ENCODE measurements around the gene NLRX1.

DNA sequence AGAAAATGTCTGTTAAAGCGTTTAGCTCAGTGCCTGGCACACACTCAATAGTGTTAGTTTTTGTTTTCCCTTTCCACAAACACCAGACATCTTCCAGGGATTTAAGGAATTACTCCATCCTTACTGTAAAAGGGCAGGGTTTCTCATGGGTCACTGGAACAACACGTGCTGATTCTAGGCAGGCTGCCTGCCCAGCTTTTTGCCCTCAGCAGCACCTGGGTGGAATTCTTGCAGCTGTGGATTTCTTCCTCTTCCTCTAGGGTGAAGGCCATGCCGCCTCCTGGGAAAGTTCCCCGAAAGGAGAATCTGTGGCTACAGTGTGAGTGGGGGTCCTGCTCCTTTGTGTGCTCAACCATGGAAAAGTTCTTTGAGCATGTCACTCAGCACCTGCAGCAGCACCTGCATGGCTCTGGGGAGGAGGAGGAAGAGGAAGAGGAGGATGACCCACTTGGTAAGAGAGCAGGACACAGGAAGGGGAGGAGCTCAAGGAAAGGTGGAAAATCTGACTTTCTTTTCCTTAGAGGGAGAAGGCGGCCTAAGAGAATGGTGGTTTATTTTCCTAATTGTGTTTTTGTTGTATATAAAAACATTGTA is 41.8 kb upstream of the NLRX1 start:
- TF ChIP-seq, protein P1, sequence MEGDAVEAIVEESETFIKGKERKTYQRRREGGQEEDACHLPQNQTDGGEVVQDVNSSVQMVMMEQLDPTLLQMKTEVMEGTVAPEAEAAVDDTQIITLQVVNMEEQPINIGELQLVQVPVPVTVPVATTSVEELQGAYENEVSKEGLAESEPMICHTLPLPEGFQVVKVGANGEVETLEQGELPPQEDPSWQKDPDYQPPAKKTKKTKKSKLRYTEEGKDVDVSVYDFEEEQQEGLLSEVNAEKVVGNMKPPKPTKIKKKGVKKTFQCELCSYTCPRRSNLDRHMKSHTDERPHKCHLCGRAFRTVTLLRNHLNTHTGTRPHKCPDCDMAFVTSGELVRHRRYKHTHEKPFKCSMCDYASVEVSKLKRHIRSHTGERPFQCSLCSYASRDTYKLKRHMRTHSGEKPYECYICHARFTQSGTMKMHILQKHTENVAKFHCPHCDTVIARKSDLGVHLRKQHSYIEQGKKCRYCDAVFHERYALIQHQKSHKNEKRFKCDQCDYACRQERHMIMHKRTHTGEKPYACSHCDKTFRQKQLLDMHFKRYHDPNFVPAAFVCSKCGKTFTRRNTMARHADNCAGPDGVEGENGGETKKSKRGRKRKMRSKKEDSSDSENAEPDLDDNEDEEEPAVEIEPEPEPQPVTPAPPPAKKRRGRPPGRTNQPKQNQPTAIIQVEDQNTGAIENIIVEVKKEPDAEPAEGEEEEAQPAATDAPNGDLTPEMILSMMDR (IDR thresholded peaks at IDR 0.05) = no peak
- TF ChIP-seq POLR2AphosphoS5 (IDR thresholded peaks at IDR 0.05; ENCODE audit: low read depth, low read length) (0 out of 2 replicates have a peak, but pooled peaks have one; percentile 9), TCF7L2 (IDR thresholded peaks at IDR 0.05; ENCODE audit: low read depth, low read length) (no peak), SIN3A (IDR thresholded peaks at IDR 0.05; ENCODE audit: borderline replicate concordance, insufficient read depth, low read depth, low read length) (no peak)
- TF ChIP-seq, protein P2, sequence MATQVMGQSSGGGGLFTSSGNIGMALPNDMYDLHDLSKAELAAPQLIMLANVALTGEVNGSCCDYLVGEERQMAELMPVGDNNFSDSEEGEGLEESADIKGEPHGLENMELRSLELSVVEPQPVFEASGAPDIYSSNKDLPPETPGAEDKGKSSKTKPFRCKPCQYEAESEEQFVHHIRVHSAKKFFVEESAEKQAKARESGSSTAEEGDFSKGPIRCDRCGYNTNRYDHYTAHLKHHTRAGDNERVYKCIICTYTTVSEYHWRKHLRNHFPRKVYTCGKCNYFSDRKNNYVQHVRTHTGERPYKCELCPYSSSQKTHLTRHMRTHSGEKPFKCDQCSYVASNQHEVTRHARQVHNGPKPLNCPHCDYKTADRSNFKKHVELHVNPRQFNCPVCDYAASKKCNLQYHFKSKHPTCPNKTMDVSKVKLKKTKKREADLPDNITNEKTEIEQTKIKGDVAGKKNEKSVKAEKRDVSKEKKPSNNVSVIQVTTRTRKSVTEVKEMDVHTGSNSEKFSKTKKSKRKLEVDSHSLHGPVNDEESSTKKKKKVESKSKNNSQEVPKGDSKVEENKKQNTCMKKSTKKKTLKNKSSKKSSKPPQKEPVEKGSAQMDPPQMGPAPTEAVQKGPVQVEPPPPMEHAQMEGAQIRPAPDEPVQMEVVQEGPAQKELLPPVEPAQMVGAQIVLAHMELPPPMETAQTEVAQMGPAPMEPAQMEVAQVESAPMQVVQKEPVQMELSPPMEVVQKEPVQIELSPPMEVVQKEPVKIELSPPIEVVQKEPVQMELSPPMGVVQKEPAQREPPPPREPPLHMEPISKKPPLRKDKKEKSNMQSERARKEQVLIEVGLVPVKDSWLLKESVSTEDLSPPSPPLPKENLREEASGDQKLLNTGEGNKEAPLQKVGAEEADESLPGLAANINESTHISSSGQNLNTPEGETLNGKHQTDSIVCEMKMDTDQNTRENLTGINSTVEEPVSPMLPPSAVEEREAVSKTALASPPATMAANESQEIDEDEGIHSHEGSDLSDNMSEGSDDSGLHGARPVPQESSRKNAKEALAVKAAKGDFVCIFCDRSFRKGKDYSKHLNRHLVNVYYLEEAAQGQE (IDR thresholded peaks at IDR 0.05; ENCODE audit: insufficient read depth in 1 of 2, low read depth in 2 of 2, low read length in 1 of 2) = no peak

All from Panc1 (cell line).